Epidermal melanocyte (primary cell): ENCODE data around the gene DSG3.

Experiments used
- DNase-seq: peaks from one replicate; pipeline ENCODE4 v3.0.0; 2011; ENCODE audit warnings: low spot score; ENCODE audit not compliant: insufficient read length

The DSG3 gene

DNA sequence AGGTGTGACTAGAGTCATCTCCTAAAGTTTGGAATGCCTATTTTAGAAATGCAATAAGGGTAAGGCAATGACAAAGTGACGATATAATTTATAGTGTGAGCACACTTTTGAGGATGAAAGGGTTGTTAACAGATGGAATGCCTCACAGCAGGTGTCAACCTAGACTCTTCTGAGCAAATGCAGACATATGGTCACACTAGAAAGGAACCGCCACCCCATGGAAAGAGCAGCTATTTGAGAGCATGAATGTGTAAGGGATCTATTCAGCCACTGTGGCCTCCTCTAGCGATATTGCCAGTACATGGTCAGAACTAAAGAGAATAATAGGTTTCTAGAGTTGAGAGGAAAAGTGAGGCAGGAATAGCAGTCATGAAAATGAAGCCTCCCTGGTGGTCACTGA is 68.9 kb downstream of the DSG3 start:
- DNase-seq, result no peak

GRCh38 chr18:31526374-31526773 is 78.8 kb downstream of the DSG3 start:
- no peak for DNase-seq
